ENCODE measurements around the gene GMPR.

Gene GMPR

GRCh38 chr6:16292942-16293341, 54.6 kb downstream of the GMPR start:
- TF ChIP-seq CTCF (IDR thresholded peaks at IDR 0.05) (no peak), ZFX (IDR thresholded peaks at IDR 0.05; ENCODE audit: borderline replicate concordance) (no peak)
- no peak overlapping the region for H3K27ac ChIP-seq

GRCh38 chr6:16294371-16294770, 56.0 kb downstream of the GMPR start:
- H3K27ac ChIP-seq, result no peak overlapping the region
- no peak for TF ChIP-seq CTCF (IDR thresholded peaks at IDR 0.05)
- no peak for TF ChIP-seq ZFX (IDR thresholded peaks at IDR 0.05; ENCODE audit: borderline replicate concordance)

GRCh38 chr6:16295060-16295459, 56.7 kb downstream of the GMPR start:
- TF ChIP-seq CTCF (IDR thresholded peaks at IDR 0.05) (no peak), ZFX (IDR thresholded peaks at IDR 0.05; ENCODE audit: borderline replicate concordance) (no peak)
- no peak overlapping the region for H3K27ac ChIP-seq

- H3K27ac ChIP-seq, result no peak overlapping the region
- TF ChIP-seq CTCF (IDR thresholded peaks at IDR 0.05), result no peak
- no peak for TF ChIP-seq ZFX (IDR thresholded peaks at IDR 0.05; ENCODE audit: borderline replicate concordance)
These were observed 57.1 kb downstream of the GMPR start for GRCh38 chr6:16295471-16295870.

- TF ChIP-seq ZFX (IDR thresholded peaks at IDR 0.05; ENCODE audit: borderline replicate concordance), result no peak
- no peak for TF ChIP-seq CTCF (IDR thresholded peaks at IDR 0.05)
- H3K27ac ChIP-seq, result no peak overlapping the region
These were observed 57.8 kb downstream of the GMPR start for GRCh38 chr6:16296061-16296670.

GRCh38 chr6:16299861-16300260, 61.5 kb downstream of the GMPR start:
- no peak for TF ChIP-seq CTCF (IDR thresholded peaks at IDR 0.05)
- TF ChIP-seq ZFX (IDR thresholded peaks at IDR 0.05; ENCODE audit: borderline replicate concordance), result no peak

GRCh38 chr6:16301511-16301910, 63.1 kb downstream of the GMPR start:
- no peak overlapping the region for H3K27ac ChIP-seq
- TF ChIP-seq CTCF (IDR thresholded peaks at IDR 0.05), result no peak
- no peak for TF ChIP-seq ZFX (IDR thresholded peaks at IDR 0.05; ENCODE audit: borderline replicate concordance)

More at GRCh38 chr6:16299861-16300260, 61.5 kb downstream of the GMPR start:
- no peak overlapping the region for H3K27ac ChIP-seq
